Amniotic stem cell (primary cell): Measurements from ENCODE around the gene LAMA2.
A peak's percentile ranks its signal among the peaks of the same experiment; 100 is the strongest.

Source experiments
- DNase-seq: peaks from one replicate; lab custom pipeline; 2025; lab: John Stamatoyannopoulos, UW

LAMA2 gene

GRCh38 chr6:129179283-129179682 lies 296.3 kb downstream of the LAMA2 start:
- DNase-seq = no peak

- DNase-seq = no peak
These were observed 298.1 kb downstream of the LAMA2 start for GRCh38 chr6:129181001-129181400.

- no peak for DNase-seq
These were observed 300.3 kb downstream of the LAMA2 start for GRCh38 chr6:129183187-129183591.

GRCh38 chr6:129183681-129184301 lies 300.9 kb downstream of the LAMA2 start:
- no peak for DNase-seq

GRCh38 chr6:129184324-129184723 lies 301.4 kb downstream of the LAMA2 start:
- no peak for DNase-seq

- no peak for DNase-seq
These were observed 301.9 kb downstream of the LAMA2 start for GRCh38 chr6:129184808-129185366.

- peak; percentile 17 for DNase-seq
These were observed 304.1 kb downstream of the LAMA2 start for GRCh38 chr6:129186988-129187387.

- DNase-seq = no peak
These were observed 305.4 kb downstream of the LAMA2 start for GRCh38 chr6:129188306-129188705.

- no peak for DNase-seq
These were observed 305.9 kb downstream of the LAMA2 start for GRCh38 chr6:129188795-129189194.

GRCh38 chr6:129189266-129189665 lies 306.3 kb downstream of the LAMA2 start:
- no peak for DNase-seq

- no peak for DNase-seq
These were observed 308.3 kb downstream of the LAMA2 start for GRCh38 chr6:129191235-129191634.

- DNase-seq = no peak
These were observed 309.6 kb downstream of the LAMA2 start for GRCh38 chr6:129192458-129192989.

- no peak for DNase-seq
These were observed 311.5 kb downstream of the LAMA2 start for GRCh38 chr6:129194306-129194941.

GRCh38 chr6:129195161-129195560 lies 312.2 kb downstream of the LAMA2 start:
- DNase-seq = no peak

- no peak for DNase-seq
These were observed 312.7 kb downstream of the LAMA2 start for GRCh38 chr6:129195643-129196042.

- no peak for DNase-seq
These were observed 314.2 kb downstream of the LAMA2 start for GRCh38 chr6:129197154-129197553.

GRCh38 chr6:129200151-129200550 lies 317.2 kb downstream of the LAMA2 start:
- DNase-seq = no peak

- no peak for DNase-seq
These were observed 320.4 kb downstream of the LAMA2 start for GRCh38 chr6:129203190-129203900.

GRCh38 chr6:129206821-129207220 lies 323.9 kb downstream of the LAMA2 start:
- DNase-seq = no peak

GRCh38 chr6:129207832-129208231 lies 324.9 kb downstream of the LAMA2 start:
- no peak for DNase-seq

- DNase-seq = no peak
These were observed 325.6 kb downstream of the LAMA2 start for GRCh38 chr6:129208415-129209034.

- no peak for DNase-seq
These were observed 326.4 kb downstream of the LAMA2 start for GRCh38 chr6:129209355-129209754.
